Brain microvascular endothelial cell (primary cell): ENCODE data around the gene TBC1D1.

Experiments
- DNase-seq: peaks from one replicate; pipeline ENCODE4 v3.0.0-alpha.2; 2020
- H3K27ac ChIP-seq: fragments of 250-450 bp; sonication (Bioruptor Pico); 2 replicates; pipeline ENCODE4 v1.5.1; 2020; ENCODE audit warnings: mild to moderate bottlenecking, moderate library complexity
- H3K27me3 ChIP-seq: fragments of 250-450 bp; sonication (Bioruptor Pico); replicated peaks from 2 replicates; pipeline ENCODE4 v1.5.1; 2020; ENCODE audit warnings: mild to moderate bottlenecking
- H3K36me3 ChIP-seq: fragments of 250-450 bp; sonication (Bioruptor Pico); replicated peaks from 2 replicates; pipeline ENCODE4 v1.5.1; 2020; ENCODE audit warnings: mild to moderate bottlenecking
- H3K4me3 ChIP-seq: 2 replicates; pipeline ENCODE4 v1.5.1; 2011; ENCODE audit warnings: low read depth, mild to moderate bottlenecking, control low read depth, low read length, moderate library complexity
- CTCF ChIP-seq: IDR thresholded peaks from 2 replicates; pipeline ENCODE4 v1.5.1; 2011; ENCODE audit warnings: low read depth, mild to moderate bottlenecking, moderate library complexity, low read length, control low read depth, inconsistent platforms; ENCODE audit errors: missing control alignments
- in situ Hi-C: cut with HindIII; loops from 2 replicates; pipeline ENCODE4 v1.10.0; 2017; ENCODE audit warnings: low sequenced_read_pairs, low pct_ligation_motif_present

TBC1D1 gene

GRCh38 chr4:38025665-38026064 lies 134.8 kb downstream of the TBC1D1 start:
- Histone ChIP-seq H3K27me3 (no peaks in the 10 kb centered on the region), H3K4me3 (no peak overlapping the region), H3K27ac (no peak overlapping the region), H3K36me3 (peaks cover 14% of the 10 kb centered on the region)
- in situ Hi-C loops, result no loop called here
- DNase-seq, result no peak
- no peak for TF ChIP-seq CTCF

- DNase-seq, result no peak
- Histone ChIP-seq H3K27me3 (no peaks in the 10 kb centered on the region), H3K27ac (no peak overlapping the region), H3K36me3 (peaks cover 17% of the 10 kb centered on the region), H3K4me3 (no peak overlapping the region)
- no peak for TF ChIP-seq CTCF
- in situ Hi-C loops, result no loop called here
Measured at GRCh38 chr4:38026158-38026740, 135.4 kb downstream of the TBC1D1 start.

- Histone ChIP-seq H3K36me3 (peaks cover 13% of the 10 kb centered on the region), H3K27ac (peak overlapping the region; percentile 12), H3K4me3 (no peak overlapping the region), H3K27me3 (no peaks in the 10 kb centered on the region)
- no peak for DNase-seq
- in situ Hi-C loops, result no loop called here
- no peak for TF ChIP-seq CTCF
Measured at GRCh38 chr4:38030023-38030422, 139.1 kb downstream of the TBC1D1 start.

- Histone ChIP-seq H3K4me3 (no peak overlapping the region), H3K27ac (peak overlapping the region; percentile 13), H3K27me3 (no peaks in the 10 kb centered on the region), H3K36me3 (peaks cover 3% of the 10 kb centered on the region)
- peak; percentile 60 for DNase-seq
- TF ChIP-seq CTCF, result peak; percentile 62
- in situ Hi-C loops, result no loop called here
Measured at GRCh38 chr4:38034986-38035882, 144.3 kb downstream of the TBC1D1 start.

- Histone ChIP-seq H3K4me3 (no peak overlapping the region), H3K36me3 (no peaks in the 10 kb centered on the region), H3K27ac (no peak overlapping the region), H3K27me3 (no peaks in the 10 kb centered on the region)
- DNase-seq, result no peak
- TF ChIP-seq CTCF, result no peak
- in situ Hi-C loops, result no loop called here
Measured at GRCh38 chr4:38036548-38036947, 145.7 kb downstream of the TBC1D1 start.
